Body of pancreas (tissue), 4 donors: Measurements from ENCODE around the gene FAAH. TPM values are rescaled to one million over a fixed set of nuclear protein-coding genes. Genes with fewer than 3 reads are reported as not detected.
"Not testable (repeated sequence)": the region's sequence is repeated elsewhere in the genome, so short reads cannot be mapped to it uniquely, and the experiment has no call there.

Experiments
- ATAC-seq: fragments of 150-250 bp; one replicate; pipeline ENCODE4 v1.9.1; 2016
- DNase-seq, 4 donors: peaks; one replicate each; pipeline ENCODE4 v3.0.0-alpha.2; 2019
- H3K27ac ChIP-seq, 4 donors: fragments of 200-600 bp; sonication (generic); 1 replicate in 3 of 4; 2 replicates in 1 of 4; pipeline versions ENCODE4 v1.5.1 to v1.6.1; 2016 to 2019; ENCODE audit warnings: mild to moderate bottlenecking in 1 of 4, mixed read lengths in 1 of 4, moderate library complexity in 1 of 4
- H3K27me3 ChIP-seq, 2 donors: fragments of 200-600 bp; sonication (generic); one replicate each; pipeline ENCODE4 v1.6.0; 2016; ENCODE audit warnings: mild to moderate bottlenecking in 1 of 2
- H3K36me3 ChIP-seq, 2 donors: fragments of 200-600 bp; sonication (generic); replicated peaks in 1 of 2; 2 replicates each; pipeline ENCODE4 v1.5.1; 2016; ENCODE audit warnings: low read depth in 2 of 2; ENCODE audit not compliant: insufficient read depth in 1 of 2
- H3K4me1 ChIP-seq: fragments of 200-600 bp; sonication (generic); one replicate; pipeline ENCODE4 v1.6.0; 2016
- H3K4me3 ChIP-seq, 2 donors: fragments of 200-600 bp; sonication (generic); 1 replicate in 1 of 2; 2 replicates in 1 of 2; pipeline ENCODE4 v1.5.1; 2016 to 2019
- H3K9me3 ChIP-seq, 3 donors: fragments of 200-600 bp; sonication (generic); 1 replicate in 2 of 3; 2 replicates in 1 of 3; pipeline ENCODE4 v1.5.1; 2016
- POLR2A ChIP-seq, 3 donors: fragments of 450-650 bp; IDR thresholded peaks; one replicate each; pipeline ENCODE4 v1.6.1; 2016; ENCODE audit warnings: antibody characterized with exemption in 3 of 3, mild to moderate bottlenecking in 2 of 3
- WGBS, 2 donors: methylation state at CpG; one replicate each; pipeline ENCODE4 v1.1.5; 2017; 5-methylcytosine and 5-hydroxymethylcytosine counted together
- intact Hi-C: fragments of 100-400 bp; cut with DNase I; formaldehyde crosslinking; loops from one replicate; pipeline ENCODE4 v1.15.1; 2023
- total RNA-seq, 2 donors: library from RNA; depleted of rRNA; stranded (reverse); fragments of >200 nt; gene quantifications; one replicate each; pipeline ENCODE4 v1.1.0, GENCODE V29; 2016
- TF ChIP-seq, protein P1 (sequence below), 7 experiments: fragments of 450-650 bp in 4 of 7; fragments of 200-600 bp in 3 of 7; sonication (generic) in 3 of 7; IDR thresholded peaks; one replicate each; pipeline ENCODE4 v1.5.1; 2016 to 2019; ENCODE audit warnings: antibody characterized with exemption in 7 of 7

The FAAH gene
- 10 to 100 TPM; 47.0 to 86.4 TPM for total RNA-seq

DNA sequence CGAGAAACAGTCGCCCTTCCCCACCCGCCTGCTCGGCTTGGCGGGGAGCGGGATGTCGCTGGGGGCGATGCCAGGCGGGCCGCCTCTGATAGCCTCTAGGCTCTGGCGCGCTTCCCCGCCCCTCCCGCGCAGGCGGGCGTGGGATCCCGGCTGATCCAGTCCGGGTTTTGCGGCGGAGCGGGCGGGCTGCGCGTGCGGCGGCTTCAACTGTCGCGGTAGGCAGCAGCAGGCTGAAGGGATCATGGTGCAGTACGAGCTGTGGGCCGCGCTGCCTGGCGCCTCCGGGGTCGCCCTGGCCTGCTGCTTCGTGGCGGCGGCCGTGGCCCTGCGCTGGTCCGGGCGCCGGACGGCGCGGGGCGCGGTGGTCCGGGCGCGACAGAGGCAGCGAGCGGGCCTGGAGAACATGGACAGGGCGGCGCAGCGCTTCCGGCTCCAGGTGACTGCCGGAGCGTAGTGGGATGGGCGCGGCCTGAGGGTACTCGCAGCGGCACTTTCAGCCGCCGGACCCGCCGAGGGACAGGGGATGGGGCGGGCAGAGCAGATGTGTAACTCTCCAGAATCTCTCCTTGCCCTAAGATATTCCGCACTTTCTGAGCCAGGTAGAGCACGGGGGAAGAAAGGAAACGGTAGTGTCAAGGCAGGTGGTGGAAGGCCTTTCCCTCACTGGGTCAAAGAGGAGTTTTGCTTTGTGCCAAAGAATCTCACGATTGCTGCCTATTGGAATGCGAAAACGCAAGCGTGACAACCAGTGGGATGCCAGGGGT, at the start of gene FAAH:
TSS of gene FAAH (plus strand) at position 210 of the 764 bp plus-strand sequence. CDS start at position 242, 32 bp downstream.
- Histone ChIP-seq H3K27me3 (no peaks in the 10 kb centered on the region), H3K27ac (peak within 1 kb of the TSS; percentile 65 to 89 (median 74)), H3K36me3 (no peaks in the 10 kb centered on the region), H3K4me3 (peak within 1 kb of the TSS; percentile 16 to 59), H3K9me3 (no peaks in the 10 kb centered on the region), H3K4me1 (peaks cover 31% of the 10 kb centered on the region)
- ATAC-seq (peak; percentile 91), DNase-seq (peak; percentile 76 to 87 (median 82))
- TF ChIP-seq, protein P1, sequence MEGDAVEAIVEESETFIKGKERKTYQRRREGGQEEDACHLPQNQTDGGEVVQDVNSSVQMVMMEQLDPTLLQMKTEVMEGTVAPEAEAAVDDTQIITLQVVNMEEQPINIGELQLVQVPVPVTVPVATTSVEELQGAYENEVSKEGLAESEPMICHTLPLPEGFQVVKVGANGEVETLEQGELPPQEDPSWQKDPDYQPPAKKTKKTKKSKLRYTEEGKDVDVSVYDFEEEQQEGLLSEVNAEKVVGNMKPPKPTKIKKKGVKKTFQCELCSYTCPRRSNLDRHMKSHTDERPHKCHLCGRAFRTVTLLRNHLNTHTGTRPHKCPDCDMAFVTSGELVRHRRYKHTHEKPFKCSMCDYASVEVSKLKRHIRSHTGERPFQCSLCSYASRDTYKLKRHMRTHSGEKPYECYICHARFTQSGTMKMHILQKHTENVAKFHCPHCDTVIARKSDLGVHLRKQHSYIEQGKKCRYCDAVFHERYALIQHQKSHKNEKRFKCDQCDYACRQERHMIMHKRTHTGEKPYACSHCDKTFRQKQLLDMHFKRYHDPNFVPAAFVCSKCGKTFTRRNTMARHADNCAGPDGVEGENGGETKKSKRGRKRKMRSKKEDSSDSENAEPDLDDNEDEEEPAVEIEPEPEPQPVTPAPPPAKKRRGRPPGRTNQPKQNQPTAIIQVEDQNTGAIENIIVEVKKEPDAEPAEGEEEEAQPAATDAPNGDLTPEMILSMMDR (IDR thresholded peaks at IDR 0.05), result no peak
- peak; percentile 40 to 51 (median 41) for TF ChIP-seq POLR2A (IDR thresholded peaks at IDR 0.05)
- intact Hi-C loops, result no loop called here
- WGBS, 2 donors, result 1 to 6% methylated on average over 9 to 44 of the region's 75 CpGs

GRCh38 chr1:46344481-46344880, 49.6 kb upstream of the FAAH start:
- Histone ChIP-seq H3K27ac (no peak overlapping the region), H3K4me1 (peaks cover 16% of the 10 kb centered on the region), H3K27me3 (no peaks in the 10 kb centered on the region), H3K36me3 (peaks cover 0 to 10% of the 10 kb centered on the region in 2 donors), H3K9me3 (no peaks in the 10 kb centered on the region), H3K4me3 (no peak overlapping the region)
- no peak for TF ChIP-seq POLR2A (IDR thresholded peaks at IDR 0.05)
- TF ChIP-seq, protein P1 (IDR thresholded peaks at IDR 0.05), result no peak
- intact Hi-C loops, result no loop called here
- ATAC-seq (no peak), DNase-seq (no peak)
- 77 to 92% methylated on average over 3 of the region's 3 CpGs for WGBS, 2 donors

DNA sequence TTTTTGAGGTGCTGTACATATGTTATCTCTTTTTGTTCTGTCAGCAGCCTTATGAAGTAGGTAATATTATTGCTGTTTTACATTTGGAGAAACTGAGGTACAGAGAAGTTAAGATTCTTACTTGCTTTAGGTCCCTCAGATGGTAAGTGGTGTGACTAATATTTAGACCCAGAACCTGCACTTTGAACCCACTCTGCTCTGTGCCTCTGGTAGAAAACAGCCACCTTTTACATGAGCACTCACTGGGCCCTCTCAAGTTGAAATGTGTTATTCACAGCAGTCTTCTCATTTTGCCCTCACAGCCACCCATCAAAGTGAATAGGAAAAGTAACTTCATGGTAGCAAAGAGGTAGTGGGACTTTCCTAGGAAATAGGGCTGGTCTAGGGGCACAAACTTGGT, 48.8 kb upstream of the FAAH start:
- H3K9me3 ChIP-seq, result no peaks in the 10 kb centered on the region
- TF ChIP-seq, protein P1 (IDR thresholded peaks at IDR 0.05), result no peak
- TF ChIP-seq POLR2A (IDR thresholded peaks at IDR 0.05), result no peak
- peaks cover 0 to 11% of the 10 kb centered on the region in 2 donors for H3K36me3 ChIP-seq
- H3K4me1 ChIP-seq, result peaks cover 12% of the 10 kb centered on the region
- H3K27ac ChIP-seq, result no peak overlapping the region
- ATAC-seq (no peak), DNase-seq (no peak)
- no peak overlapping the region for H3K4me3 ChIP-seq
- intact Hi-C loops, result no loop called here
- no peaks in the 10 kb centered on the region for H3K27me3 ChIP-seq

- Histone ChIP-seq H3K4me1 (no peaks in the 10 kb centered on the region), H3K4me3 (no peak overlapping the region), H3K27ac (no peak overlapping the region), H3K27me3 (no peaks in the 10 kb centered on the region), H3K36me3 (peaks cover 0 to 13% of the 10 kb centered on the region in 2 donors), H3K9me3 (no peaks in the 10 kb centered on the region)
- TF ChIP-seq, protein P1 (IDR thresholded peaks at IDR 0.05), result no peak
- no peak for TF ChIP-seq POLR2A (IDR thresholded peaks at IDR 0.05)
- intact Hi-C loops, result no loop called here
- WGBS, 2 donors, result 73 to 93% methylated on average over 2 of the region's 2 CpGs
- DNase-seq, result no peak
- ATAC-seq, result no peak
These were observed 41.8 kb upstream of the FAAH start for GRCh38 chr1:46352363-46352762.

- H3K4me1 ChIP-seq, ATAC-seq, H3K27me3 ChIP-seq, H3K27ac ChIP-seq, DNase-seq, intact Hi-C loops, H3K4me3 ChIP-seq, H3K9me3 ChIP-seq: not testable (repeated sequence)
- peaks cover 0 to 14% of the 10 kb centered on the region in 2 donors for H3K36me3 ChIP-seq
- whole genome bisulfite sequencing, 2 donors, result 95 to 97% methylated on average over 5 of the region's 5 CpGs
These were observed 38.2 kb upstream of the FAAH start for GRCh38 chr1:46355920-46356319.
